GM12892 (cell line): Measurements from ENCODE around the gene KNTC1.

Experiments
- DNase-seq: peaks from one replicate; pipeline ENCODE4 v3.0.0; 2011; ENCODE audit not compliant: insufficient read length
- FAIRE-seq: peaks from 2 replicates; lab custom pipeline; 2011; peaks lifted over from hg19 to GRCh38; lab: Jason Lieb, UNC
- POLR2A ChIP-seq: IDR thresholded peaks from 2 replicates; pipeline ENCODE4 v1.6.1; 2011; ENCODE audit warnings: low read depth, low read length, control low read depth
- POLR2AphosphoS5 ChIP-seq: IDR thresholded peaks from 2 replicates; pipeline ENCODE4 v1.6.1; 2011; ENCODE audit warnings: low read depth, low read length, control low read depth
- TAF1 ChIP-seq: IDR thresholded peaks from 2 replicates; pipeline ENCODE4 v1.6.1; 2011; ENCODE audit warnings: low read depth, mild to moderate bottlenecking, control low read depth, low read length, borderline replicate concordance

Gene KNTC1

DNA sequence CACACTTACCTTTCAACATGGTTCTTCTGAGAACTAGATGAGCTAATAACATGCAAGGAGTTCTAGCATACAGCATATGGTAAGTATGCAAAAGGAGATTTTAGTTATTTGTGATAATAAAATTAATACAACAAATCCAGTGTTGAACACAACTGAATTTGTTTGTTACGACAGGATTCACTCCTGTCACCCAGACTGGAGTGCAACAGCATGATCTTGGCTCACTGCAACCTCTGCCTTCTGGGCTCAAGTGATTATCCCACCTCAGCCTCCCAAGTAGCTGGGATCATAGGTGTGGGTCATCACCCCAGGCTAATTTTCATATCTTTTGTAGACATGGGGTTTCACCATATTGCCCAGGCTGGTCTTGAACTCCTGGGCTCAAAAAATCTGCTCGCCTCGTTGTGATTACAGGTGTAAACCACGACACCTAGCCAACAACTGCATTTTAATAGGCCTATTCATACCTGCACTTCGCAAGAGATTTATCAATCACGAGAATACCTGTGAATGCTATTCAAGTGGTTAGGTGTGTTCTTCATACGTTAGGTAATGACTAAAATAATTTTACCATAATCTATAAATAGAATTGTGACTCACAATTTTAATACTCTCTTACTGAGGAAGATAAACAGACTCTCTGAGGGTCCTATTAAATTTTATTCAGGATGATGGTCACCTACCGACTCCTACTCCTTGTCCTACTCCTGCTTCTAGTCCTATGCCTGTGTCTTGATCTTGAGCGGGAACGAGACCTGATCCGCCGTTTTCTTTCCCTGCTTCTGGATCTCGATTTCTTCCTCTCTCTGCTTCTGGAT, 10.3 kb upstream of the KNTC1 start:
- DNase-seq (no peak), FAIRE-seq (no peak)
- TF ChIP-seq TAF1: no peak
- peak; percentile 54 for TF ChIP-seq POLR2A

GRCh38 chr12:122517877-122518276, 9.2 kb upstream of the KNTC1 start:
- no peak for TF ChIP-seq POLR2A
- no peak for TF ChIP-seq TAF1
- no peak for TF ChIP-seq POLR2AphosphoS5
- FAIRE-seq: no peak
- no peak for DNase-seq

GRCh38 chr12:122518908-122519307, 8.1 kb upstream of the KNTC1 start:
- no peak for FAIRE-seq
- TF ChIP-seq POLR2AphosphoS5 (no peak), TAF1 (no peak), POLR2A (no peak)

DNA sequence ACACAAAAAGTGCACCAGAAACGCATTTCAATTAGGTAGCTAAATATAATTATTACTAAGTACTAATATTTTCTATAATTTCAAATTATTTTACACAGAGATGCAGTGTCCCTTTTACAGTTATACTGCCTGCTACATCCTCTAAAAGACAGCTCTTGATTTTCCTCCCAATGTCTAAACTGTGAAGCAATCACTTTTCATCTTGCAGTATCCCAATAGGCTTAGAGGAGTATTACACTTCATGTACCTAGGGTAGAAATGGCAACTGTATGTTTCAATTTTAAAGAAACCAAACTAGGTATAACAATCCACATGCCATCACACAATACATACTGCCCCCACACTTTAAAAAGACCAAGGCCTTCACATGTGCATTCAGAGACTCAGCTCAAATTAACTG, 7.6 kb upstream of the KNTC1 start:
- DNase-seq (no peak), FAIRE-seq (no peak)
- TF ChIP-seq TAF1 (no peak), POLR2AphosphoS5 (0 out of 2 replicates have a peak, but pooled peaks have one; percentile 27)

More at GRCh38 chr12:122518908-122519307, 8.1 kb upstream of the KNTC1 start:
- no peak for DNase-seq

- TF ChIP-seq TAF1 (no peak), POLR2AphosphoS5 (no peak), POLR2A (no peak)
- FAIRE-seq: no peak
- DNase-seq: no peak
Observed at GRCh38 chr12:122520676-122521075, 6.4 kb upstream of the KNTC1 start.

- no peak for DNase-seq
- FAIRE-seq: no peak
- TF ChIP-seq POLR2AphosphoS5 (0 out of 2 replicates have a peak, but pooled peaks have one; percentile 28), POLR2A (no peak)
Observed at GRCh38 chr12:122523280-122523679, 3.8 kb upstream of the KNTC1 start.

DNA sequence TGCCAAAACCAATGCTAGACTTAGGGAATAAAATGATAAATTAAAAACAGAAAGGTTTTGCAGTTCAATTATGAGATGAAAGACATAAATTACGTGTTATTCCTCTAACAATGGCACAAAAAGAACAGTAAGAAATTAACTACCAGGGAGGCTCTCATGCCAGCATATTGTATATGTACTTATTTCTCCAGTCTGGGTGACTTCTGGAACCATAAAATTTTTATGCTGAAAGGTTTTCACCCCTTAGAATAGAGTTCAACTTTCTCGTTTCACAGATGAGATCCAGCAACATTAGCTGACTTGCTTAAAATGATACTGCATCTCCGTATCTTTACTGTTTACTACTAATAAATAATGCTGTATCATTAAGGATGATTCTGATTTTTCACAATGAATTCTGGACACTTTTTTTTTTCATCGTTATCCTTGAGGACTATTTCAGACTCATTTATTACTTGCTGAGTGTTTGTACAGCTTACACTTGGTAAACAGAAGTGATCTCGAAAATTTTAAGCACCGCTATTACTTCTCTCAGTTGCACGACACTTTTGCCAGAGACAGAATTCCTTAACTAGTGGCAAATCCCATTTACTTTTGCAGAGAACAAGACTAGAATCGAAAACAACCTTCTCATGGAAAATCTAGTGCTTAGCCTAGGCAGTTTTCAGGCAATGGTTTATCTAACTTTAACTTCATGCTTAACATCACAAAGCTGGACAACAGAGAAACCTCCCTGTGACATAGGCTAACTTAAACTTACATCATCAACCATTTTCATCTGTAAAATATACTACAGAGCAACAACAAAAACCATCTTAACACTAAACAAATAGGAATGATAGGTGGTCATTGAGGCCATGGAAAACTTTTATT, 3.0 kb upstream of the KNTC1 start:
- peak; percentile 29; the same call in 1 of the 2 replicates for TF ChIP-seq POLR2A
- no peak for TF ChIP-seq TAF1
- no peak for TF ChIP-seq POLR2AphosphoS5
- FAIRE-seq: no peak
- DNase-seq: no peak

DNA sequence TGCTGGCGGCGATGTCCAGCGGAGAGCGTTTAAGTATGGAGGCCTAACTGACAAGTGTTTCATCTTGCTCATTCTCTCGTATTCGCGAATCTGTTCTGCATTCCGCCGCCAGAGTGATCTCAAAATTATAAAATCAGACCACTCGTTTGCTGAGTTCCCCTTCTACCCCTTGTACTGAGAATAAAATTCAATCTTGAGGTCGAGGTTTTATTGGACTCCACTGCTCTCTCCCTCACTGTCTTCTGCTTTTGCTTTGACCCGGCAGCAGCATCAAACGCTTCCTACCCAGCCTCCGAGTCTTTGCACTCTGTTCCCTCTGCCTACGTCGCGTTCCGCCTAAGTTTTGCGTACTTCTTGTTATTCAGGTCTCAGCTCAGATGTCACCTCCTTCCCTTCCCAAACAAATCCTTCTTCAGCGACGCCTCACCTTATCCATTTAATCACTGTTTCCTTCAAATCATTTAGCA, 462 bp downstream of the KNTC1 start:
- FAIRE-seq (peak; percentile 14), DNase-seq (no peak)
- no peak for TF ChIP-seq POLR2AphosphoS5
- TF ChIP-seq TAF1: no peak
- no peak for TF ChIP-seq POLR2A

- no peak for TF ChIP-seq TAF1
- no peak for TF ChIP-seq POLR2A
- TF ChIP-seq POLR2AphosphoS5: no peak
- FAIRE-seq: no peak
- DNase-seq: no peak
Observed at GRCh38 chr12:122528582-122528981, 1.5 kb downstream of the KNTC1 start.

- no peak for DNase-seq
- TF ChIP-seq POLR2A: no peak
- no peak for TF ChIP-seq POLR2AphosphoS5
- no peak for TF ChIP-seq TAF1
- no peak for FAIRE-seq
Observed at GRCh38 chr12:122528992-122529391, 1.9 kb downstream of the KNTC1 start.

- TF ChIP-seq POLR2A: no peak
- TF ChIP-seq POLR2AphosphoS5: no peak
- no peak for TF ChIP-seq TAF1
- FAIRE-seq (no peak), DNase-seq (no peak)
Observed at GRCh38 chr12:122533856-122534255, 6.8 kb downstream of the KNTC1 start.
